ENCODE data around the gene TENT5A.
A peak's percentile ranks its signal among the peaks of the same experiment; 100 is the strongest.

Gene TENT5A

DNA sequence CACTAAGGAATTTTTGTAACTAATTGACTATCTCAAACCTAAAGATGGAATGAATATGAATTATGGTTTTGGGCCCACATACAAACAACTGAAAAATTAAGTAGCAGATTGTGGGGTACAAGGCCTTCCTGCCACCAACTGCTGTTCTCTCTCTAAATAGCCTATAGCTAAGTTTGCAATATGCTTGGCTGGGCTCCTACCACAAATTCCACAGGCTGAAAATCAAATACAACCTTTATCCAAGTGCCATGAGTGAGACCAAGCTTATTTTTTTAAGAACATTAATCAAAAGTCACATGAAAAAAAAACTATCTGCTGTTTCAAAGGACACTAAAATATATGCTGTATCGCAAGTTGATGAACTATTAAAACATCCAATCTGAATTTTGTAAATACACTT, 52.1 kb downstream of the TENT5A start:
- no peak for FAIRE-seq

GRCh38 chr6:81697559-81697958, 54.9 kb downstream of the TENT5A start:
- FAIRE-seq: no peak

DNA sequence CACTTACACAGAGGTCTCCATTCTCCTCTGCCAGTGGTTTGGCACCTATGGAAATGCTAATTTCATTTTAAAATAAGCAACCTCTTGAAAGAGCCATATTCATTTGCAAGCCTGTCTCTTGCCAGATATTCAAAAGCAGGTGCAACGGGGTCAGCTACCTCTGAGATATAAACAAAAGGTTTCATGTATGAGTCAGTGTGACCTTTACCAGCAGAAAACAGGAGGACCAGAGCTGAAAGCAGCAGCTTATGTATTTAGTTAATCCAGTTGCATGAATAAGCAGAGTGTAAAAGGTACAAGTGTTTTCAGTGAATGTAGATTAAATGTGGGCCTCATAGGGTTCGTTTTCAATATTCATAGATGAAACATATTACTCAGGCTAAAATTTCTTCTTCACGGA, 56.0 kb downstream of the TENT5A start:
- peak; percentile 97 for FAIRE-seq

All from islet of Langerhans (tissue), 1 donor.